ENCODE data around the gene LAMC2. TPM values are rescaled to one million over a fixed set of nuclear protein-coding genes. Genes with fewer than 3 reads are reported as not detected.

The LAMC2 gene
- total RNA-seq, 2 donors from 2014 or later: 0.54 to 4.5 TPM

- Histone ChIP-seq H3K27ac (no peak overlapping the region), H3K27me3 (replicated peaks; ENCODE audit: insufficient read depth) (no peaks in the 10 kb centered on the region), H3K4me3 (no peak overlapping the region), H3K9me3 (no peaks in the 10 kb centered on the region), H3K4me1 (ENCODE audit: control insufficient read depth in 1 of 2, low read depth in 2 of 2) (no peaks in the 10 kb centered on the region), H3K36me3 (no peaks in the 10 kb centered on the region)
- no peak for TF ChIP-seq CTCF (IDR thresholded peaks at IDR 0.05)
- no peak for ATAC-seq (ENCODE audit: insufficient number of reproducible peaks, low FRiP score, low read depth)
- DNase-seq (ENCODE audit: low spot score): no peak
Measured at GRCh38 chr1:183226963-183227362, 40.9 kb downstream of the LAMC2 start.

GRCh38 chr1:183227422-183228346 is 41.6 kb downstream of the LAMC2 start:
- peak; percentile 79 for TF ChIP-seq CTCF (IDR thresholded peaks at IDR 0.05)
- DNase-seq (ENCODE audit: low spot score): no peak
- Histone ChIP-seq H3K36me3 (no peaks in the 10 kb centered on the region), H3K4me1 (ENCODE audit: control insufficient read depth in 1 of 2, low read depth in 2 of 2) (no peaks in the 10 kb centered on the region), H3K4me3 (no peak overlapping the region), H3K27me3 (replicated peaks; ENCODE audit: insufficient read depth) (no peaks in the 10 kb centered on the region), H3K27ac (no peak overlapping the region), H3K9me3 (no peaks in the 10 kb centered on the region)
- no peak for ATAC-seq (ENCODE audit: insufficient number of reproducible peaks, low FRiP score, low read depth)

GRCh38 chr1:183228347-183229220 is 42.5 kb downstream of the LAMC2 start:
- no peak for ATAC-seq (ENCODE audit: insufficient number of reproducible peaks, low FRiP score, low read depth)
- Histone ChIP-seq H3K4me1 (ENCODE audit: control insufficient read depth in 1 of 2, low read depth in 2 of 2) (no peaks in the 10 kb centered on the region), H3K27ac (no peak overlapping the region), H3K9me3 (no peaks in the 10 kb centered on the region), H3K27me3 (replicated peaks; ENCODE audit: insufficient read depth) (no peaks in the 10 kb centered on the region), H3K4me3 (no peak overlapping the region), H3K36me3 (no peaks in the 10 kb centered on the region)
- DNase-seq (ENCODE audit: low spot score): no peak
- no peak for TF ChIP-seq CTCF (IDR thresholded peaks at IDR 0.05)

GRCh38 chr1:183230413-183230812 is 44.3 kb downstream of the LAMC2 start:
- DNase-seq (ENCODE audit: low spot score) (no peak), ATAC-seq (ENCODE audit: insufficient number of reproducible peaks, low FRiP score, low read depth) (no peak)
- Histone ChIP-seq H3K27me3 (replicated peaks; ENCODE audit: insufficient read depth) (no peaks in the 10 kb centered on the region), H3K27ac (no peak overlapping the region), H3K36me3 (no peaks in the 10 kb centered on the region), H3K4me1 (ENCODE audit: control insufficient read depth in 1 of 2, low read depth in 2 of 2) (peaks cover 4 to 11% of the 10 kb centered on the region in 2 donors), H3K9me3 (no peaks in the 10 kb centered on the region), H3K4me3 (no peak overlapping the region)
- TF ChIP-seq CTCF (IDR thresholded peaks at IDR 0.05): no peak

- peaks cover 4 to 14% of the 10 kb centered on the region in 2 donors for H3K4me1 ChIP-seq (ENCODE audit: control insufficient read depth in 1 of 2, low read depth in 2 of 2)
- no peak overlapping the region for H3K27ac ChIP-seq
- DNase-seq (ENCODE audit: low spot score) (no peak), ATAC-seq (ENCODE audit: insufficient number of reproducible peaks, low FRiP score, low read depth) (no peak)
- H3K4me3 ChIP-seq: no peak overlapping the region
- no peak for TF ChIP-seq CTCF (IDR thresholded peaks at IDR 0.05)
- no peaks in the 10 kb centered on the region for H3K36me3 ChIP-seq
- H3K27me3 ChIP-seq (replicated peaks; ENCODE audit: insufficient read depth): no peaks in the 10 kb centered on the region
- no peaks in the 10 kb centered on the region for H3K9me3 ChIP-seq
Measured at GRCh38 chr1:183231545-183231944, 45.5 kb downstream of the LAMC2 start.

All from thoracic aorta (tissue), 2 donors.